ENCODE results near the gene NOL6. TPM values are rescaled to one million over a fixed set of nuclear protein-coding genes. Genes with fewer than 3 reads are reported as not detected.
"Not testable (repeated sequence)": the region's sequence is repeated elsewhere in the genome, so short reads cannot be mapped to it uniquely, and the experiment has no call there.

Gene NOL6
- total and polyA plus RNA-seq, 4 donors: 14.4 to 42.5 (median 32.1) TPM

DNA sequence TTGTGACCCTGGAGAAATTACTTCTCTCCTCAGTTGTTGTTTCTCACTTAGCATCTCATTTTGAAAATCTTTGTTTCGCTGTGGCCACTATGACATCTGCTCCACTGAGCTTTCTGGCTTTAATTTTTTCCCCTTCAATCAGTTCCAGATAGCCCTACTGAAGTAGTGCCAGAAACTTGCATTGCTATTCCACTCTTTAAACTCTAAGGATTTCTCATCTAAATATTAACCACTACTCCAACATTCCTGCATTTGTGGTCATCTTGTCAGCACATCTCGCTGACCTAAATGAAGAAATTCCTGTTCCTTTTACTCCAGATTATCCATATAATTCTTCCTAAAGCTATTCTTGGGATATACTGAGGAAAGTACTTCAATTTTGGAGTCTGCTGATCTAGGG lies 15.3 kb upstream of the NOL6 start:
- H3K36me3 ChIP-seq (ENCODE audit: control insufficient read depth in 4 of 4, insufficient read depth in 4 of 4, low read length in 4 of 4): no peaks in the 10 kb centered on the region
- DNase-seq: no peak
- no peak for ATAC-seq (ENCODE audit: insufficient read depth, low FRiP score)
- no peaks in the 10 kb centered on the region for H3K9me3 ChIP-seq (ENCODE audit: control insufficient read depth in 4 of 4, insufficient read depth in 3 of 4, low read length in 3 of 4)
- no peak overlapping the region for H3K27ac ChIP-seq (ENCODE audit: low read depth in 1 of 2, low read length in 1 of 2)
- TF ChIP-seq, protein P1, sequence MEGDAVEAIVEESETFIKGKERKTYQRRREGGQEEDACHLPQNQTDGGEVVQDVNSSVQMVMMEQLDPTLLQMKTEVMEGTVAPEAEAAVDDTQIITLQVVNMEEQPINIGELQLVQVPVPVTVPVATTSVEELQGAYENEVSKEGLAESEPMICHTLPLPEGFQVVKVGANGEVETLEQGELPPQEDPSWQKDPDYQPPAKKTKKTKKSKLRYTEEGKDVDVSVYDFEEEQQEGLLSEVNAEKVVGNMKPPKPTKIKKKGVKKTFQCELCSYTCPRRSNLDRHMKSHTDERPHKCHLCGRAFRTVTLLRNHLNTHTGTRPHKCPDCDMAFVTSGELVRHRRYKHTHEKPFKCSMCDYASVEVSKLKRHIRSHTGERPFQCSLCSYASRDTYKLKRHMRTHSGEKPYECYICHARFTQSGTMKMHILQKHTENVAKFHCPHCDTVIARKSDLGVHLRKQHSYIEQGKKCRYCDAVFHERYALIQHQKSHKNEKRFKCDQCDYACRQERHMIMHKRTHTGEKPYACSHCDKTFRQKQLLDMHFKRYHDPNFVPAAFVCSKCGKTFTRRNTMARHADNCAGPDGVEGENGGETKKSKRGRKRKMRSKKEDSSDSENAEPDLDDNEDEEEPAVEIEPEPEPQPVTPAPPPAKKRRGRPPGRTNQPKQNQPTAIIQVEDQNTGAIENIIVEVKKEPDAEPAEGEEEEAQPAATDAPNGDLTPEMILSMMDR (IDR thresholded peaks at IDR 0.05; ENCODE audit: control extremely low read depth, extremely low read depth): no peak
- no peak overlapping the region for H3K9ac ChIP-seq (ENCODE audit: insufficient read depth in 1 of 2, low read length in 2 of 2)
- 71 to 75% methylated on average over 2 of the region's 2 CpGs for WGBS, 2 donors
- H3K4me3 ChIP-seq: no peak overlapping the region
- no peaks in the 10 kb centered on the region for H3K4me1 ChIP-seq (ENCODE audit: control insufficient read depth in 5 of 5, insufficient read depth in 5 of 5, low read length in 5 of 5)
- no peaks in the 10 kb centered on the region for H3K27me3 ChIP-seq (ENCODE audit: control insufficient read depth in 3 of 3, insufficient read depth in 3 of 3, low read length in 2 of 3)

DNA sequence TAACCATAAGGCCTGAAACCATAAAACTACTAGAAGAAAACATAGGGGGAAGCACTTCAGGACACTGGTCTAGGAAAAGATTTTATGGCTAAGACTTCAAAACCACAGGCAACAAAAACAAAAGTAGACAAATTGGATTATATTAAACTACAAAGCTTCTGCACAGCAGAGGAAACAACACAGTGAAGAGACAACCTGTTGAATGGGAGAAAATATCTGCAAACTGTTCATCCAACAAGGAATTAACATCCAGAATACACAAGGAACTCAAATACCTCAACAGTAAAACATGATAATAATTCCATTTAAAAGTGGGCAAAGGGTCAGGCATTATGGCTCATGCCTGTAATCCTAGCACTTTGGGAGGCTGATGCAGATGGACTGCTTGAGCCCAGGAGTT lies 11.6 kb upstream of the NOL6 start:
- not testable (repeated sequence) for H3K9me3 ChIP-seq (ENCODE audit: control insufficient read depth in 4 of 4, insufficient read depth in 3 of 4, low read length in 3 of 4); H3K27me3 ChIP-seq (ENCODE audit: control insufficient read depth in 3 of 3, insufficient read depth in 3 of 3, low read length in 2 of 3); H3K9ac ChIP-seq (ENCODE audit: insufficient read depth in 1 of 2, low read length in 2 of 2); ATAC-seq (ENCODE audit: insufficient read depth, low FRiP score); H3K4me3 ChIP-seq; H3K27ac ChIP-seq (ENCODE audit: low read depth in 1 of 2, low read length in 1 of 2); H3K4me1 ChIP-seq (ENCODE audit: control insufficient read depth in 5 of 5, insufficient read depth in 5 of 5, low read length in 5 of 5); DNase-seq; H3K36me3 ChIP-seq (ENCODE audit: control insufficient read depth in 4 of 4, insufficient read depth in 4 of 4, low read length in 4 of 4)

DNA sequence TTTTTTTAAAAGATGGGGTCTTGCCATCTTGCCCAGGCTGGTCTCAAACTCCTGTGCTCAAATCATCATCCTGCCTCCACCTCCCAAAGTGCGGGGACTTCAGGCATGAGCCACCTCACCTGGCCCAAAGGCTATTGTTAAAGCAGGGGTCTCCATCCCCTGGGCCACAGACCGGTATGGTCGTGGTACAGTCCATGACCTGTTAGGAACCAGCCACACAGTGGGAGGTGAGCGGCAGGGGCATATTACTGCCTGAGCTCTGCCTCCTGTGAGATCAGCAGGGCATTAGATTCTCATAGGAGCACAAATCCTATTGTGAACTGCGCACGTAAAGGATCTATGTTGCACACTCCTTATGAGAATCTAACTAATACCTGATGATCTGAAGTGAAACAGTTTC lies 7.3 kb upstream of the NOL6 start:
- Histone ChIP-seq H3K4me3 (no peak overlapping the region), H3K36me3 (ENCODE audit: control insufficient read depth in 4 of 4, insufficient read depth in 4 of 4, low read length in 4 of 4) (peaks cover 0 to 3% (median 0%) of the 10 kb centered on the region in 4 donors), H3K27ac (ENCODE audit: low read depth in 1 of 2, low read length in 1 of 2) (no peak overlapping the region), H3K4me1 (ENCODE audit: control insufficient read depth in 5 of 5, insufficient read depth in 5 of 5, low read length in 5 of 5) (no peaks in the 10 kb centered on the region), H3K9ac (ENCODE audit: insufficient read depth in 1 of 2, low read length in 2 of 2) (no peak overlapping the region), H3K9me3 (ENCODE audit: control insufficient read depth in 4 of 4, insufficient read depth in 3 of 4, low read length in 3 of 4) (no peaks in the 10 kb centered on the region), H3K27me3 (ENCODE audit: control insufficient read depth in 3 of 3, insufficient read depth in 3 of 3, low read length in 2 of 3) (no peaks in the 10 kb centered on the region)
- ATAC-seq (ENCODE audit: insufficient read depth, low FRiP score): no peak
- 94 to 98% methylated on average over 6 of the region's 6 CpGs for WGBS, 2 donors
- no peak for DNase-seq
- TF ChIP-seq, protein P1 (IDR thresholded peaks at IDR 0.05; ENCODE audit: control extremely low read depth, extremely low read depth): no peak

DNA sequence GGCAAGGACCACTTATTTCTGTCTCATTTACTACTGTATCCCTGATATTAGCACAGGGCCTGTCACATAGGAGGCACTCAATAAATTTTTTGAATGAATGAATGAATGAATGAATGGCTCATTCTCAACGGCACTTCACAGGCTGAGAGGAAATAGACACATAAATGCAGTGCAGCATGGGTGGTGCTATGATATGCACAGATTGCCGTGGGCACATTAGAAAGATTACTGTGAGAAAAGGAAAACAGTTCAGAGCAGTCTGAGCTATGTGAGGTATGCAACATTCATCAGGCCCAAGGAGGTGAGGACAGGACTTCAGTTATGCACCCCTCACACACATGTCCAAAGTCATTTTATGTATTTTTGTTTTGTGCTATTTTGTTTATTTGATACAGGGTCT lies 6.4 kb upstream of the NOL6 start:
- no peak for DNase-seq
- no peaks in the 10 kb centered on the region for H3K27me3 ChIP-seq (ENCODE audit: control insufficient read depth in 3 of 3, insufficient read depth in 3 of 3, low read length in 2 of 3)
- no peak for ATAC-seq (ENCODE audit: insufficient read depth, low FRiP score)
- no peak overlapping the region for H3K27ac ChIP-seq (ENCODE audit: low read depth in 1 of 2, low read length in 1 of 2)
- WGBS, 2 donors: 74 to 78% methylated on average over 2 of the region's 2 CpGs
- no peak overlapping the region for H3K4me3 ChIP-seq
- TF ChIP-seq, protein P1 (IDR thresholded peaks at IDR 0.05; ENCODE audit: control extremely low read depth, extremely low read depth): no peak
- no peaks in the 10 kb centered on the region for H3K4me1 ChIP-seq (ENCODE audit: control insufficient read depth in 5 of 5, insufficient read depth in 5 of 5, low read length in 5 of 5)
- no peak overlapping the region for H3K9ac ChIP-seq (ENCODE audit: insufficient read depth in 1 of 2, low read length in 2 of 2)
- H3K36me3 ChIP-seq (ENCODE audit: control insufficient read depth in 4 of 4, insufficient read depth in 4 of 4, low read length in 4 of 4): peaks cover 0 to 3% (median 0%) of the 10 kb centered on the region in 4 donors
- no peaks in the 10 kb centered on the region for H3K9me3 ChIP-seq (ENCODE audit: control insufficient read depth in 4 of 4, insufficient read depth in 3 of 4, low read length in 3 of 4)

Data from lung (tissue), 12 donors.